Type B pancreatic cell (in vitro differentiated cells): ENCODE measurements around the gene CSNK1D. TPM values are rescaled to one million over a fixed set of nuclear protein-coding genes. Genes with fewer than 3 reads are reported as not detected.

Source experiments
- DNase-seq: peaks from one replicate; pipeline ENCODE4 v3.0.0; 2021; ENCODE audit warnings: mixed read lengths; ENCODE audit not compliant: unreplicated experiment; ENCODE audit errors: extremely low spot score
- H3K27ac Mint-ChIP-seq: 2 replicates; pipeline ENCODE4 v1.8.0; 2021; ENCODE audit warnings: mild to moderate bottlenecking, mixed read lengths
- H3K27me3 Mint-ChIP-seq: 2 replicates; pipeline ENCODE4 v1.8.0; 2021; ENCODE audit warnings: mixed read lengths
- H3K36me3 Mint-ChIP-seq: 2 replicates; pipeline ENCODE4 v1.8.0; 2021; ENCODE audit warnings: mixed read lengths
- H3K4me1 Mint-ChIP-seq: one replicate; pipeline ENCODE4 v1.8.0; 2021; ENCODE audit warnings: mixed read lengths; ENCODE audit not compliant: unreplicated experiment
- H3K4me3 Mint-ChIP-seq: 2 replicates; pipeline ENCODE4 v1.8.0; 2021; ENCODE audit warnings: mild to moderate bottlenecking, mixed read lengths
- H3K9me3 Mint-ChIP-seq: 2 replicates; pipeline ENCODE4 v1.8.0; 2021; ENCODE audit warnings: mixed read lengths
- CTCF ChIP-seq: fragments of 200-600 bp; sonication (generic); conservative IDR thresholded peaks from 2 replicates; pipeline ENCODE4 v1.5.0; 2021; ENCODE audit warnings: antibody characterized with exemption, mild to moderate bottlenecking
- total RNA-seq: library from RNA; stranded (reverse); gene quantifications from 2 replicates; pipeline ENCODE4 v1.2.1, GENCODE V29; 2021; ENCODE audit warnings: low replicate concordance

The CSNK1D gene
- total RNA-seq, 1 donor from 2014 or later = 176 TPM

- TF ChIP-seq CTCF = no peak
- DNase-seq = no peak
- H3K4me3 Mint-ChIP-seq = no peak overlapping the region
- no peaks in the 10 kb centered on the region for H3K36me3 Mint-ChIP-seq
- H3K4me1 Mint-ChIP-seq = peaks cover 6% of the 10 kb centered on the region
- peaks cover 7% of the 10 kb centered on the region for H3K27me3 Mint-ChIP-seq
- H3K27ac Mint-ChIP-seq = no peak overlapping the region
- H3K9me3 Mint-ChIP-seq = no peaks in the 10 kb centered on the region
These were observed 39.9 kb upstream of the CSNK1D start for GRCh38 chr17:82313195-82314011.

- no peak overlapping the region for H3K27ac Mint-ChIP-seq
- no peak overlapping the region for H3K4me3 Mint-ChIP-seq
- H3K27me3 Mint-ChIP-seq = peaks cover 7% of the 10 kb centered on the region
- H3K9me3 Mint-ChIP-seq = no peaks in the 10 kb centered on the region
- no peak for TF ChIP-seq CTCF
- H3K36me3 Mint-ChIP-seq = no peaks in the 10 kb centered on the region
- DNase-seq = no peak
- H3K4me1 Mint-ChIP-seq = peaks cover 6% of the 10 kb centered on the region
These were observed 38.5 kb upstream of the CSNK1D start for GRCh38 chr17:82311971-82312370.

- peaks cover 4% of the 10 kb centered on the region for H3K4me1 Mint-ChIP-seq
- no peaks in the 10 kb centered on the region for H3K9me3 Mint-ChIP-seq
- no peak overlapping the region for H3K4me3 Mint-ChIP-seq
- H3K27ac Mint-ChIP-seq = no peak overlapping the region
- H3K27me3 Mint-ChIP-seq = peaks cover 7% of the 10 kb centered on the region
- TF ChIP-seq CTCF = no peak
- no peak for DNase-seq
- no peaks in the 10 kb centered on the region for H3K36me3 Mint-ChIP-seq
These were observed 37.4 kb upstream of the CSNK1D start for GRCh38 chr17:82310877-82311276.

- Mint-ChIP-seq H3K4me3 (no peak overlapping the region), H3K27me3 (peaks cover 7% of the 10 kb centered on the region), H3K4me1 (no peaks in the 10 kb centered on the region), H3K9me3 (no peaks in the 10 kb centered on the region), H3K27ac (peak overlapping the region; percentile 27), H3K36me3 (no peaks in the 10 kb centered on the region)
- no peak for TF ChIP-seq CTCF
- no peak for DNase-seq
These were observed 36.4 kb upstream of the CSNK1D start for GRCh38 chr17:82309656-82310570.

- no peaks in the 10 kb centered on the region for H3K36me3 Mint-ChIP-seq
- peaks cover 7% of the 10 kb centered on the region for H3K27me3 Mint-ChIP-seq
- H3K9me3 Mint-ChIP-seq = no peaks in the 10 kb centered on the region
- no peak overlapping the region for H3K4me3 Mint-ChIP-seq
- H3K27ac Mint-ChIP-seq = no peak overlapping the region
- no peak for DNase-seq
- TF ChIP-seq CTCF = no peak
- H3K4me1 Mint-ChIP-seq = no peaks in the 10 kb centered on the region
These were observed 32.3 kb upstream of the CSNK1D start for GRCh38 chr17:82305727-82306300.
